GM19328 (cell line): ENCODE results near the gene CLIC1.

Experiments used
- ATAC-seq: cut with Tn5 transposase; IDR thresholded peaks from one replicate; pipeline ENCODE4 v1.9.1; 2021; ENCODE audit warnings: mild to moderate bottlenecking, moderate library complexity; ENCODE audit not compliant: unreplicated experiment

The CLIC1 gene

GRCh38 chr6:31705931-31706330 lies 30.4 kb downstream of the CLIC1 start:
- no peak for ATAC-seq

GRCh38 chr6:31702819-31703716 lies 33.3 kb downstream of the CLIC1 start, which contains the start of gene ABHD16A:
Gene ABHD16A, minus strand, starts transcription at chr6:31703324. Its CDS starts 43 bp downstream, at chr6:31703281.
- ATAC-seq, result peak; percentile 83

DNA sequence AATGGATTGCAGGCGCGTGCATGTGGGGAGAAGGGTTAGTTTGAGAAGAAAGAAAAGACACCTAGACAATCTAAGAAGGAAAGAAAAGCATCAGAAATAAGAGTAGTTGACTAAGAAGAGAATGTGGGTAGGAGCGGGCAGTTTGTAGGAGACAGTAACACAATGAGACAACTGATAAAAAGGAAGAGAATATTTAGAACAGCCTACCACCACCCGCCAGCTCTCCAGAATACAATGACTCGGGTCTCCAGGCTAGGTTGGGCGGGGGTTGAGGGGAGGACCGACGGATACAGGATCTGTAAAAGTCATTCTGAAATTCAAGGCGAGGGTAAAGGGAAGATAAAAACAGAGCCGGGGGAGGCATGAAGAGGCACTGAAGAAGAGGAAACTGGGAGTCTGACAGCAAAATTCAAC lies 33.9 kb downstream of the CLIC1 start:
- no peak for ATAC-seq

DNA sequence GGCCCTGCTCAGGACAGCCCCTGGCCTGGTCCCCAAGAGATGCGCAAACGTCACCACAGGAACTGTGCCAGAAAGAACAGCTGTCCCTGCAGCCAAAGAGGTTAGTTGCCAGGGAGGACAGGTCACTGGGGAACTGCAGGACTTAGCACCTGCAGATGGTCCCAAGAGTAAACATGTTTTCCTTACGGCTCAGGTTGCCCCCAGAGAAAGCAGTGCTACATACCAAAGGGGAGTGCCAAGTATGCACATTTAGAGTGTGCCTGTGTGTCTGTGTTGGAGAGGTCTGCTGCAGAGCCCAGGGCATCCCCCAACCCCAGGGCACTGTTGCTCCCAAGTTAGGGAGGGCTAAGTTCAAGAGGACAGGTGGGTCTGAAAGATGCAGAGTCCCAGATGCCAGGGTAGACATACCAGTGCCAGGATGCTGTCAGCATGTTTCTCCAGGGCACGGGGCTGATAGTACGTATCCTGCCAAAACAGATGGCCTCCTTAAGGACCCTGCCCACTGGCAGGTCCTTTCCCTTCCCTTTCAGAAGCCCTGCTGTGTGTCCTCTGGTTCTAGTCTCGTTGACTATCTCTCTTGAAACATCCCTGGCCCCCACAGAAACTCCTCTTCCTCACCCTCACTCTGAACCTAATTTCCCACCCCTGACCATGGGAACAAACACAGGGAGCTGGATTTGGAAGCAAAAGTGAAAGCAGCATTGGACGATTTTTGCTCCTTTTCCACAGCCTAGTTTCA lies 34.5 kb downstream of the CLIC1 start:
- no peak for ATAC-seq

GRCh38 chr6:31700740-31701401 lies 35.5 kb downstream of the CLIC1 start:
- ATAC-seq, result no peak

- ATAC-seq, result no peak
These were observed 38.8 kb downstream of the CLIC1 start for GRCh38 chr6:31697555-31697954.

DNA sequence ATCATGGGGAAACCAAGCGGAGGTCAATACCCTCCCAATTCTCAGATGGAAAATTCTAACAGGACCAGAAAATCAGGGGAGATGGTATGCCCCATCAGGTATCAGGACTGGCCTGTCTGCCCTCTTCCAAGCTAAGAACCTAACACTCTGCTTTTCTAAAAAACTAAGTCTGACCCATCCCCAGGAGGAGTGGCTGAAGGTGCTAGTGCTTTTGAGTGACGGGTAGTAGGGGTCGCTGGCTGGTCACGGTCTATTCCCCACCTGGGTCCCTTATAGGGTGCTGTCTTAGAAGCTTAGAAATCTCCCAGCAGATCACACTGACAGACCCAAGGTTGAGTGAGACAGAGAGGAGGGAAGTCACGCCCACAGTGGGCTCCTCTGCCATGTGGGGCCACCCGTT lies 42.8 kb downstream of the CLIC1 start:
- no peak for ATAC-seq

- ATAC-seq, result no peak
These were observed 43.4 kb downstream of the CLIC1 start for GRCh38 chr6:31692886-31693285.

- ATAC-seq, result no peak
These were observed 44.0 kb downstream of the CLIC1 start for GRCh38 chr6:31692353-31692752.

- no peak for ATAC-seq
These were observed 44.7 kb downstream of the CLIC1 start for GRCh38 chr6:31691564-31692108.

GRCh38 chr6:31691078-31691463 lies 45.3 kb downstream of the CLIC1 start:
- ATAC-seq, result no peak

GRCh38 chr6:31690231-31691077 lies 45.9 kb downstream of the CLIC1 start:
- no peak for ATAC-seq

GRCh38 chr6:31689249-31690110 lies 46.9 kb downstream of the CLIC1 start:
- no peak for ATAC-seq

DNA sequence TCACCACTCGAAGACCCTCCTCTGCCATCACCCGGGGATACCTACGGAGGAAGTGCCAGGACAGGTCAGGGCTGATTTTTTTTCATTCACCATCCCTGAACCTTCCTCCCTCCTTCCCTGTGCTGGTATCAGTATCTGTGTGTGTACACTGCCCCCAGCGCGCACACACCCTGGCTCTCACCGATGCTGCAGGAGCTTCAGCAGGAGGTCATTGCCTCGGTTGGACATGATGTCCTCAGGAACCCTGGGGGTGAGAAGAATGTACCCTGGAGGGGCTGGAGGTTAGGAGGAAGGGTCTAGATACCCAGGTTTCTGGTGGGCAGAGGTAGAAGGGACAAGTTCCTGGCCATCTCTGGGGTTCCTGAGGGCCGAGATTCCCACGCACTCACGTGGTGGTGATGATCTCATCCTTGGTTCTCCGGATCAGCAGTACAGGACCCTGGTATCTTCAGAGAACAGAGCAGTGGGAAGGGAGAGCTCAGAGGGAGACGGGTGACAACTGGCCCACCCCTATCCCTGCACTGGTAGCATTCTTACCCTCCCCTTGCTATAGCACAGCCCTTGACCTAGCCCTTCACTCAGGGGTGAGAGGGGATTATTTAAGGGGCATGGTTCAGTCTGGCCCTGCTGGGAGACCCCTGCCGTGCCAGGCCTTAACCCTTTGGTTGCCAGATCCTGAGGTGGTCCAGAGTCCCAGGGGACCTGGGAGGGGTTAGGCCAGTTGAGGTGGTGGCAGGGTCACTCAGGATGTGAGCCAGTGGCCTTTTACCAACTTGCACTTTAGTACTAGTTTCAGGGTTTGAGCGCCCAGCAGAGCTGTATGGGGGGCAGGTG lies 48.3 kb downstream of the CLIC1 start:
- ATAC-seq, result no peak

GRCh38 chr6:31687321-31687720 lies 49.0 kb downstream of the CLIC1 start:
- ATAC-seq, result no peak

- ATAC-seq, result no peak
These were observed 49.8 kb downstream of the CLIC1 start for GRCh38 chr6:31686483-31686882.

- no peak for ATAC-seq
These were observed 52.7 kb downstream of the CLIC1 start for GRCh38 chr6:31683591-31683990.

- ATAC-seq, result no peak
These were observed 55.1 kb downstream of the CLIC1 start for GRCh38 chr6:31681135-31681671.
